ENCODE measurements around the gene PAK3.

The PAK3 gene

DNA sequence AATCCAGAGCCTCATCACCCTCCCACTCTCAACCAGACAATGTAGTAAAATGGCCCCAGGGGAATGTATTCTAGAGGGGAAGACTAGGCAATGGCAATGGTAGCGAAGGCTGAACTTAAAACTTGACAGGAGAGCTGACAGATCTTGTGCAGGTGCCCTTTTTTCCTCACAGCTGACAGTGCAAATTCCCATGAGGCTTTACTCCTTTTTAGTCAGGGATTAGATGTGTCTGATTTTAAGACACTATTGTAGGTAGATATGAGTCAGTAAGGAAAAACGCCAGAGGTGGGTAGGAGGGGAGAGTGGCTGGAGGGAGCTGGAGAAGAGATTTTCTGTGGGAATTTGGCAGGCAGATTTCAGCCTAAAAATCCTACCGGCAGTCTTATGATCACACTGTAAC, 163.6 kb downstream of the PAK3 start:
- DNase-seq (ENCODE audit: low read depth in 2 of 3, low spot score in 1 of 3): no peak

DNA sequence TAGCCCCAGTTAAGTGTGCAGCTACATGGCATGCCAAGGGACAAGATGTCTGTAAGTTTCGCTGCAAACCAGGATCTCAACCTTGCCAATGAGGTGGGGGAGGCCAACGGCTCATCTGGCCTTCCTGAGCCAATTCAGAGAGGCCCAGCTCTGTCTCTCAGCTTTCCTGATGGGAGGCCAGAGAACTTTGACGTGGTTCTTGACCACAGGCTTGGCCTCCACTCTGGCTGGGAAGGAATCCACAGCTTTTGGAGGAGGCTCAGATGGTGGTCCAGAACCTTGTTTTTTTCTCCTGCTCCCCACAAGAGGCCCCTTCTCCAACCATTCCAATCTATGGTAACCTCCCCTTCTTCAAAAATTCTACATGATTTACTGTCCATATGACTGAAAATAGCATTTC, 164.5 kb downstream of the PAK3 start:
- DNase-seq (ENCODE audit: low read depth in 2 of 3, low spot score in 1 of 3): no peak

DNA sequence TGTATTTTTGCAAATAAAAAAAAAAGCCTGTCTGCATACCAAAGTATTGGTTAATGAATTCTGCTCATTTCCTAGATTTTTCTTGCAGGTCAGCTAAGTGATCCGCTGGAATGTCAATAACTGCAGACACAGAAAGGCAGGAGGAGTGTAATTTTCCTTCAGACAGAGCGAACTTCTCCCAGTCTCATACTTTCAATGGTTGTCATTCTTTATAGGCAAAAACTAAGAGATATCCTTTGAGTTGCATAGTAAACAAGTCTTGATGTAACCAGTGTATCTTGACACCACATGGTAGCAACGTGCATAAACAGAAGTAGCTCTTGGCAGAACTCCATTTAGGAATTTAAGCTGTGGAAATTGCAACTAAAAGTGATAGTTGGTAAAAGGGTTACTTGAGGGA, 166.1 kb downstream of the PAK3 start:
- no peak for DNase-seq (ENCODE audit: low read depth in 2 of 3, low spot score in 1 of 3)

DNA sequence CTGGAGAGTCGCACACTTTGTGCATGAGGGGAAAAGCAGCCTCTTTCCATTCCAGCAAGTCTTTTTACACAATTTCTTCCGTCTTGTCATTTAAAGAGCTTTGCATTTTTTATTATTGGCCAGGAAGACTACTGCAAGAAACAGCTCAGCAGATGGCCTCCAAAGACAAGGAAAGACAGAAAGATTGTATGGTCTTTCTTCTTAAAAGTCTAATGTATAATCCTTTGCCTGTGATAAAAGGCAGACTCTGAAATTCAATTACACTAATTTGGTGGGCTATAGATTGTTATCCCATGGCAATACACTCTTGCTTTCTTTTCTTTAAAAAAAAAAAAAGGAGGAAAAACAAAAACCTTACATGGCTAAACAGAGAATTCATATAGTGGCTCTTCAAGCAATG, 168.4 kb downstream of the PAK3 start:
- DNase-seq (ENCODE audit: low read depth in 2 of 3, low spot score in 1 of 3): no peak

DNA sequence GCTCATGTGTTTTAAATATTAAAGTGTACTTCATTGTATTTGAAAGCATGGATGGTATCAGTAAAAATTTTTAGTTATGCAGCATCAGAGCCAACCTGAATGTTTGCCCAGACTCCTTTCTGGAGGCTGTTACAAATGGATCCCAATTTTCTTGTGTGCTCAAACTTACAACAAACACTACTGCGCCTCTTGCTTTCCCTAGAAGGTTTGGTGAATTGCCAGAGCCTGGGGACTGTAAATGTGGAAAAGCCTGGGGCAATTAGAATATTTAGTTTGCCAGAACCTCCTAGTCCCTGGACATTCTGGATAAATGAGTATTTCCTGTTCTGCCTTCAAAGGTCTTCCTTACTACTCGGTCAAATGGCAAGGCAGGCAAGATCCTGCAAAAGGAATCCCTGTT, 169.5 kb downstream of the PAK3 start:
- no peak for DNase-seq (ENCODE audit: low read depth in 2 of 3, low spot score in 1 of 3)

DNA sequence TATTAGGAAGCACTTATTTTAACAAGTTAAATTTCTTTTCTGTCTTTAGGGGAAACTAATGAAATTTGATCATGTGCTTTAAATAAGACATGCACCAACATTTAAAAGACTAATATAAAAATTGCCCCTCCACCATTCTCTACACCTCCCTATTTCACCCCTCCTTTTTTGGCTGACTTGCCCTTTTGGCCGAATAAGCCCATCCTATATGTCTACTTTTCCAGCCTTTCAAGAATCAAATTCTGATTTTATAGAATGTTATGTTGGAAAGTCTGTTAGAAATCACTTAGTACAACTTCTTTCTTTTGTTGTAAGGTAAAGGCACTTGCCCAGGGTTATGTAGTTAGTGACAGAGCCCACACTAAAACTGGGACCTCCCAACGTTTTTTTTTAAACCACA, 172.5 kb downstream of the PAK3 start:
- DNase-seq (ENCODE audit: low read depth in 2 of 3, low spot score in 1 of 3): no peak

DNA sequence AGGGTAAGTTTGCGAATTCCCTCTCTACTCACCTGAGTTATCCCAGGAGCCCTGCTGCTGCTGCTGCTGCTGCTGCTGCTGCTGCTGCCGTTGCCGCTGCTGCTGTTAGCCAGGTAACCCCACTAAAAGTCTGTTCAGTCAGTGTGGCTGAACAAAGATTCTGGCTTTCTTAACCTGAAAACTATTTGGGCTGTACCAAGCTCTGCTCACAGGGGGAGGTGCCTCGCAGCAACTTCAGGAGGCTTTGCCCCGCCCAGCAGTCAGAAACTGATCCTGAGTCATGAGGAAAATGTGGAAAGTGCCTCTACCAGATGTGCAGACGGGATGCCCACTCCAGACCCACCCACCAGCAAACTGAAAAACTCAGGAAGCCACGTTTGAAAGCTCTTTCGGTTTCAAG, 174.3 kb downstream of the PAK3 start, which contains the start of gene CAPN6:
Gene CAPN6 (minus strand): TSS at position 145 of the 400 bp plus-strand sequence. CDS start 6,547 bp downstream, outside the sequence.
- DNase-seq (ENCODE audit: low read depth in 2 of 3, low spot score in 1 of 3): no peak

Measured in stimulated activated CD4-positive, alpha-beta T cell treated with anti-CD3 and anti-CD28 coated beads, Interleukin-12 subunit alpha, Interleukin-12 subunit beta, amount 100 ng/mL, for 48 hours (primary cell).